GM18505 (cell line): ENCODE results near the gene ZNF512.
A peak's percentile ranks its signal among the peaks of the same experiment; 100 is the strongest.

Experiments used
- ATAC-seq: cut with Tn5 transposase; IDR thresholded peaks from one replicate; pipeline ENCODE4 v1.9.1; 2021; ENCODE audit not compliant: unreplicated experiment
- POLR2A ChIP-seq: IDR thresholded peaks from 4 replicates; pipeline ENCODE4 v1.6.1; 2011; ENCODE audit warnings: borderline replicate concordance; ENCODE audit not compliant: insufficient read depth, insufficient read length; ENCODE audit errors: extremely low read depth

The ZNF512 gene

DNA sequence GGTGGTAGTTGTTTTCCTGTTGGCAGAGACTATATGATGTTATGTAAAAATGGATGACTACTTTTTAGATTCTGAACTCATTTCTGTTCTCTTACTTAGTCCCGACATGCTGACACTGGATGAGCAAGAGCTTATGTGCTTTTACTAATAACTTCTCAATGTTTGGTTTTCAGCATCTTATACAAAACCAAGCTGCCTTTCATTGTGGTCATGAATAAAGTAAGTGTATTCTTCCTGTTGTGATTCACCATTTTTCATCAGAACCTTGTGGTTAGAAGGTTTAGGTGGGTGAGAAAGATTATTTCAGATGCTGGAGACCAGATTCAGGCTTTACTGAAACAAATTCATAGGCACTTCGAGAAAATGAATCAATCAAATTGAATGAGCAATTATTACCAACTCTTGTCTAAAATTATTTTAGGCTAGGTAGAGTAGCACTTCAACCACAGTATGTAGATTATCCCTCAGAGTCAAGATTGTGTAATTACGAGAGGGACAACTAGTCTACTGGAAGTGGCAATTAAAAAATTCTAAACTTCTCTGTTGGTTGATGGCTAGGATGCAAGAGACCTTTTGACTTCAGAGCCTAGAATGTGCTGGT lies 55.3 kb downstream of the ZNF512 start:
- no peak for TF ChIP-seq POLR2A
- ATAC-seq, result no peak

DNA sequence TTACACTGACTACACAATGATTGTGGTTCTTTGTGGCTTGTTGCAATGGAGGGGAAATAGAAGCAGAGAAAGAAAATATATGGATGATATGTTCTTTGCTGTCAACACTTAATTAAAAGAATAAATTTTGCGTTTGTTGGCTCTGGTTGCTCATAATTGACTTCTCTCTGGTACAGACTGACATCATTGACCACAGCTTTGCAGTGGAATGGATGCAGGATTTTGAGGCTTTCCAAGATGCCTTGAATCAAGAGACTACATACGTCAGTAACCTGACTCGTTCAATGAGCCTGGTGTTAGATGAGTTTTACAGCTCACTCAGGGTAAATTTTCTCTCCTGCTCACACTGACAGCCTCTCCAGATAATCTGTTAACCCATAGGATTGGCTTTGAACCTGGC lies 55.9 kb downstream of the ZNF512 start:
- no peak for ATAC-seq
- TF ChIP-seq POLR2A, result no peak

DNA sequence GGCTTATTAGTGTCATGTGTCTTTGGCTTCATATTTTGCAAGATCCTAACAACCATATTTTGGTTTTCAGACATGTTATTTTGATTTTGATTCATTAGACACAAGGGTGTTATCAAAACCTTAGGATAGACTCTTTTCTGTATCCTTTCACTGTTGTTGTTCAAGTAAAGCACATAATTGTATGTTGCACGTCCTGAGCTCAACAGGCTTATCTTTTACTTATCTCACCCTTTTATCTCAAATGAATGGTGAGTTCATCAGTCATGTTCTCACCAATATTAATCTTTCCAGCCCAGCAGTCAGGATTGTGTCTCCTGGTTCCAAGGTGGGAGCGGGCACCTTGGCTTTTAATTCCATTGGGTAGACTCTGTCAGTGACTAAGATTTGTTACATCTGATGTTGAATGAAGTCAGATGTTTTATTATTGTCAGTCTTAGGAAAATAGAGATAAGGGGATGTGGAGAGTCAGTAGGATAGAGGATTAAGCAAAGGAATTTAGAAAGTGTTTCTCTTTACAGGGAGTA lies 57.9 kb downstream of the ZNF512 start:
- no peak for TF ChIP-seq POLR2A
- ATAC-seq, result no peak

DNA sequence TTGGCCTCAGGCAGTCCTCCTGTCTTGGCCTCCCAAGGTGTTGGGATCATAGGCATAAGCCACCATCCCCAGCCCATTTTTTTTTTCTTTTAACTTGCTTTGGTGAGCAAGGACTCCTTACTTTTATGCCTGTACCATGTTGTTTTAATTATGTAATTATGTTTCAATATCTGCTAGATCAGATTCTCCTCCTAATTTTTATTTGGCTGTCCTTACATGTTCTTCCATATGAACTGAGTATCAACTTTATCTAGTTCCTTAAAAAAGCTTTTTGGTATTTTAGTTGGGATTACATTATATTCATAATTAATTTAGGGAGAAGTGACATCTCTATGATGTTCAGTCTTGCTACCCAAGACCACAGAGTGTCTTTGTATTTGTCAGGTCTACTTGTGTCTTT lies 62.4 kb downstream of the ZNF512 start:
- ATAC-seq, result no peak
- TF ChIP-seq POLR2A, result no peak

DNA sequence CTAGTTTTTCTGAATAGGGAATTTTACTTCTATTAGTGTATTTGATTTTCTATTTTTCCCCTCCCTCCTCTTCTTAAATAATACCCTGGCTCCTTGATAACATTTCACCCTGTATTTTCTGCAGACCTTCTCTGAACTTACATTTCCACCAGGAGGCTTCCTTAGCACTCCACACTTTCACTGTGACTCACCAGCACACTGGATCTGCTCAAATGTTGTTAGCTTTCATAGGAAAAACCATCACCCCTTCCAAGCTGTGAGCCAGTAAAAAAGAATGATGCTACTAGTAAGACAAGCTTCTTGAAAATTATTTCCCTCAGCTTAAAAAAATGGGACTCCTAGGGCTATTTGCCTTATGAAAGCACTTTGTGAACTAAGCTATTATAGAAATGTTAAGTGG lies 64.4 kb downstream of the ZNF512 start:
- no peak for ATAC-seq
- TF ChIP-seq POLR2A, result no peak

DNA sequence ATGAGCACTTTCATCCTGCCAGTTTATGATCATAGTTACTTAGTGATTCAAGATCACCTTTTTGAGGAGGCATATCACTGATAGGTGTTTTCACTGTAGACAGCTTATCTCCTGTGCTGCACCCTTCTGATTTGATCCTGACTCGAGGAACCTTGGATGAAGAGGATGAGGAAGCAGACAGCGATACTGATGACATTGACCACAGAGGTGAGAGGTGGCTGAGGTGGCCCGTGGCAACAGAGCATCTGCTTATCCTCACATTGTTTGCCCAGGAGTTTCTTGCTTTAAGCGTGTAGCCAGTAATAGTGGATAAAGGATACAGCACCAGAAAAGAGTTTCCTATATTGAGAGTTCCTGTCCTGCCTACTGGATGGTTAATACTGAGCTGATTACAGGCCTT lies 64.9 kb downstream of the ZNF512 start:
- ATAC-seq, result no peak
- no peak for TF ChIP-seq POLR2A

DNA sequence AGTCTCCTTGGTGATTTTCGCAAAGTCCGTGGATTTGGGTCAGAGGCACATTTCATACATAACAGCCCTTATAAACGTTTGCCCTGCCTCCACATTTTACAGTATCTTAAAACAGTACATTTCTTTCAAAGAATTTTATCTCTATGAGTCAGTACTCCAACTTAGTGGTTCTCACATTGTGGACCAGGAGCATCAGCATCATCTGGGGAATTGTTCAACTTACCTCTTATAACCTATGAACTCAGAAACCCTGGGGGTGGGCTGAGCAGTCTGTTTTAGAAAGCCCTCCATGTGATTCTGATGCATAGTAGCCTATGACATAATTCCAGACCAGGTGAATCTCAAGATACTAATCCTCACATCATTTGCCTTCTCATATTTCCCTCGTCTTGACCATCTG lies 68.2 kb downstream of the ZNF512 start:
- no peak for TF ChIP-seq POLR2A
- ATAC-seq, result no peak

DNA sequence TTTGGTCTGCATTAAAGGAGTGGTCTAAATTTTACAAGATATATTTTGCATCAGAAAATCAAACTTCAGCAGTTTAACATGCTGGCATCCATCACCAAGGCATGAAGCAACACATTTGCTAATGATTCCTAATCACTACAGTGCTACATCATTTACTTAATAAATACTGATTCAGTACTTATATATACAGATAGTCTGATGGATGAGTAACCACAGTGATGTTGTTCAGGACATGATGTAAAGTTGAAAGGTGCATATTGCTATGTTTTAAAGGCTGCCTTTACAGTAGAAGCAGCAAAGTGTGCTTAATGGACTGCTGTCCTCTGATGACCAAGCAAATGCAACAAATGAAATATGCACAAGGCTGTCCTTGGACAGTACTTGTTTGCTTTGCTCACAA lies 69.5 kb downstream of the ZNF512 start:
- no peak for ATAC-seq
- TF ChIP-seq POLR2A, result no peak

DNA sequence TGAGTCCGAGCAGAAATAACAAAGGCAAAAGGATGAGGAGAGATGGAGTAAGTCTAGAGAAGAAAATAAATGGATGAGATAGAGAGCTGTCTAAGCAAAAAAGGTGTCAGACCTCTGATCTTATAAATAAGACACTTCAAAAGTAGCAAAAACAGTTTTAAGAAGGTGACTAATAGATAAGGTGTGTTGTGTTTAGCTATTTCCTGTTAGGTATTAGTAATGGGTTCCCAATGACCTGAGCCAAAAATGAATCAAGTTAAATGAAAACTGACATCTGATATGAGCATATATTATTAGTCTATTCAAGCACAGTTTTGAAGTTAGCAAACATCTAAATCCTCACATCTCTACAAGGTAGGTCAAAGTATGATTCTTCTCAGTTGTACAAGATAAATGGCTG lies 69.9 kb downstream of the ZNF512 start:
- ATAC-seq, result no peak
- no peak for TF ChIP-seq POLR2A

DNA sequence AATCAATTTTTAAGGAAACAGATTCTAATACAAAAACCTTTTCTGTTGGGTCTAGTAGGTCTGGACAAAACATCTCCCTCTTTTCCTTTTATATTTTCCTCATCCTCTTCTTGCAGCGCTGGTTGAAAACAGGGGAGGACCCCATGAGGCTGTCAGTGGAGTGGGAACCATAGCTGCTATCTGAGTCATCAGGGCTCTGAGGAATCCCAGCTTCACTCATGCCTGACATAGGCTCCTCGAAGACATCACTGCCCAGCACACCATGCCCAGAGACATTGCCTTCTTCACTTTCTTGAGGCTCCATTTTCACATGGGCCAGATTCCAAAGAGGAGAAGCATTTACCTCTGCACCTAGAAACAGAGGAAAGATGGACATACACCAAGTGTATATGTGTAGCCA lies 70.6 kb downstream of the ZNF512 start:
- TF ChIP-seq POLR2A, result no peak
- ATAC-seq, result no peak

DNA sequence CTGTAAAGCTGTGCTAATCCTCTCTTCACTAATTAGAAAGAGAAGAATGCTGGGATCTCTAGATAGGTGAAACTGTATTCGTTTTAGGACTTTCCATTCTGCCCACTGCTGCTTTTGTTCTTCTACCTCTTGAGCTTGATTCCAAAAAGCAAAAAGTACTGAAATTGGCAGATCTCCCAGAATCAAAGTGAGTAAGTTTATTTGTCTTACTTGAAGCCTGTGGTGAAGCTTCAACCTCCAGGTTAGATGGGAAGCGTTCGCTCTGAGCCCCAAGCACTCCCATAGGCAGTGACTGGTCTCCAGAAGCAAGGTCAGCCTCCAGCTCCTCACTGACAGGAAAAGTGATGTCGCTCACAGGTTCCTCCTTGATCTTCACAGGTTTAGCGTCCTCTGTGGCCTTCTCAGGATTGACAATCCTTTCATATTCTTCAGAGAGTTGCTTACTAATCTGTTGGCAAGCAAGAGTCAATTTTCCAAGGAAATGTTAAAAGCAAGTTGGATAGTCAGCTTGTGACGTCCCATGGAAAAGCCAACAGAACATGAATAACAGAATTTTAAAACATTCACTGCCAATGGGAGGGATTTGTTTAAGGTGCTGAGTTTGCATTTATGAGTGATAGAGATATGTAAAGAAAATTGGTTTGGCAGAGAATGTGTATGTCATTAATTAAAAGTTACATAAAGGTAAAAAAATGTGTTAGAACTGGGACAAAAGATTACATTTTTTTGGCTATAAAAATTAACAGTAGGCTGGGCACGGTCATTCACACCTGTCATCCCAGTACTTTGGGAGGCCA lies 72.5 kb downstream of the ZNF512 start:
- no peak for TF ChIP-seq POLR2A
- ATAC-seq, result no peak

DNA sequence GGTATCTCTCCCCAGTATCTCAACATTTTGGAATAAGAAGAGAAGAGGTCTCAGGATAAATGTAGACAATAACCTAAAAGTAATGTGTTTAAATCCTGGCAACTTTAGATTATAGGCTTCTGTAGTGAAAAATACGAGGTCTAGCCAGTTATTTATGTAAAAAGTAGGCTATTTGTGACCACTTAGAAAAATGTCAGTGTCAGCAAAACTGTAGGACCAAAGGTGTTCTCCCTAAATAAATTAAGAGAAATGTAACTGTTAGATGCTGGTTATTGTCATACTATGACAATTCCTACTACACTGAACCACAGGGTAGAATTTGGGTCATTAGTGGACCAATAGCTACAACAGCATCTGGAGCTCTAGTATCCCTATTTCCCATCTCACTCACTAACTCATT lies 78.5 kb downstream of the ZNF512 start:
- no peak for ATAC-seq
- TF ChIP-seq POLR2A, result no peak

DNA sequence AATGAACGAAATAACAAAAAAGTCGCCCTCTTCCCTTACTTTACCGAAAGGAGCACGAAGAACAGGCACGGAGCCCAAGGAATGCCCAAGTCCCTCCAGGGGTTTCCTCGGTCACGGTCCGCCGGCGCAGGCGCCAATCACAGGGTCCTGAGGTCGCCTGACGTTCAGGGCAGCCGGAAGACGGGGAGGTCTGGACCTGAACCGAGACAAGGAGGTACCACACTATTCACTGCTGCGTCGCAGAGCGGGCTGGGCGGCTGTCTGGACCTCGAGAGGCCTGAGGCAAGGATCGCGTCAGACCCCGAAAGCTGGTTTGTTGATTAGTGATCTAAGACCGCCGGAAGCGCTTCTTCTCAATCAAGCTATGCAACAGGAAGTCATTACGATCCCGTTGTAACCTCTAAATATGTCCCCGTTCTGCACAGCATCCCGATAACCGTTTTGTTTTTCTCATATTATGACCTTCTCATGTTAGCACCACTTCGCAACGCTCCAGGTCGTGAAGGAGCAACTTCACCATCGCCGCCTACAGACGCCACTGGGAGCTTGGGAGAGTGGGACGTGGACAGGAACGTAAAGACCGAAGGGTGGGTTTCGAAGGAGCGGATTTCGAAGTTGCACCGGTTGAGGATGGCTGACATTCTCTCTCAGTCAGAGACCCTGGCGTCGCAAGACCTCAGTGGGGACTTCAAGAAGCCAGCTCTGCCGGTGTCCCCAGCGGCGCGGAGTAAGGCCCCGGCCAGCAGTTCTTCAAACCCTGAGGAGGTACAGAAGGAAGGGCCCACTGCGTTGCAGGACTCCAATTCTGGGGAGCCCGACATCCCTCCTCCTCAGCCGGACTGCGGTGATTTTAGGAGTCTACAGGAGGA lies 80.7 kb downstream of the ZNF512 start, which contains the start of the genes SLC4A1AP and SUPT7L:
Gene SLC4A1AP, plus strand, starts transcription at position 605 of the 869 bp plus-strand sequence. Its CDS starts 26 bp downstream, at position 631.
Gene SUPT7L, minus strand, starts transcription at position 330 of the 869 bp plus-strand sequence. CDS start 1,422 bp downstream, outside the sequence.
- peak; percentile 71 for ATAC-seq
- peak; percentile 80 for TF ChIP-seq POLR2A
